ENCODE results near the gene SLC22A3.
"Not testable (repeated sequence)": the region's sequence is repeated elsewhere in the genome, so short reads cannot be mapped to it uniquely, and the experiment has no call there.

The SLC22A3 gene

GRCh38 chr6:160374836-160375560 lies 26.8 kb downstream of the SLC22A3 start:
- no peak for DNase-seq (ENCODE audit: low spot score)

GRCh38 chr6:160375561-160375949 lies 27.4 kb downstream of the SLC22A3 start:
- no peak for DNase-seq (ENCODE audit: low spot score)

- no peak for DNase-seq (ENCODE audit: low spot score)
These were observed 28.3 kb downstream of the SLC22A3 start for GRCh38 chr6:160376445-160376844.

- no peak for DNase-seq (ENCODE audit: low spot score)
These were observed 30.0 kb downstream of the SLC22A3 start for GRCh38 chr6:160378218-160378617.

DNA sequence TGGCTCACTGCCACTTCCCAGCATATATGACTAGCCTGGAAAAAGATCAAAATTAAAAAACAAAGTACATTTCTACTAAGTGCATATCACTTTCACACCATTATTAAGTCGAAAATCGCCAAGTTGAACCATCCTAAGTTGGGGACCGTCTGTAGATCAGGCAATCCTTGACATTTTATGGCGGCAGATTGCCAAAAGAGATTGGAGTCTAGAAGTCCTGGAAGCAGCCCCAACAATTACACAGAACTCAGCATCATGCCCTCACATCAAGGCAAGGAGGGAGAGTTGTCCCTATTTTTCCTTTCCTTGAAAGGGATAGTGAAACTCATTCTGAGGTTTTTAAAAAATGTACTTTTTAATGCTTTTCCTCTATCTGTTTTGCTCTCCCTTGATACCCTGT lies 30.7 kb downstream of the SLC22A3 start:
- DNase-seq (ENCODE audit: low spot score) = no peak

DNA sequence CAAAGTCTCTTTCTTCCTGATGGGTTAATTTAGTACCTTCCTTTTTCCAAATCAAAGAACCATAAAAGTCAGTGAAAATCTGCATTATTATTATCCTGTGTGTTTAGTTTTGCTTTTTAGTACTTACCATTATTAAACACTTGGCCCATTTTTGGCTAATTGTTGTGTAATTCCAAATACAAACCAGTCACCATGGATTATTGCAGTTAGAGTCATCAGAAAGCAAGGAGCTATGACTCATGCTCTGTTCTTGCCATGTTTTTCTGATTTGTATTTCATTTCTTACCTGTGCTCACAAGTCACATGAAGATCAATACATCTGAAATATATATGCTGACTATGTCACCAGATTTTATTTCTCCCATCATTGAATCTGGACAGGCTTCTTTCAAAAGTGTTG lies 31.3 kb downstream of the SLC22A3 start:
- no peak for DNase-seq (ENCODE audit: low spot score)

DNA sequence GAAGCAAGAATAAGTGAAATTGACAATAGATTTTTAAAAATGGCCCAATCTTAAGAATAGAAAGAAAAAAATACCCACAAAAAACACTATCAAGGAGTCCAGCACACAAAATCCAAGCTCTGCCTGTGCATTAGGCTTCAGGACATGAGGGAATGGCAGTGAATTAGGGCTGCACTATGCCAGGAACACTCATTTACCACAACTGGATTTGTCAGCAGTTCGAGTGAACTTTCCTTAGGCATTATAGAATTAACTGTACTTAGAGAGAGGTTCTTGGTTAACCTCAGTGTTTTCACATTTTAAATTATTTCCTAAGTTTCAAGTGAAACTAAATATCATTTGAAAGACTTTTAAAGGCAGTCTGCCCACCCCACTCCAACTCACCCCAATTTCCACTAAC lies 34.8 kb downstream of the SLC22A3 start:
- DNase-seq (ENCODE audit: low spot score) = no peak

DNA sequence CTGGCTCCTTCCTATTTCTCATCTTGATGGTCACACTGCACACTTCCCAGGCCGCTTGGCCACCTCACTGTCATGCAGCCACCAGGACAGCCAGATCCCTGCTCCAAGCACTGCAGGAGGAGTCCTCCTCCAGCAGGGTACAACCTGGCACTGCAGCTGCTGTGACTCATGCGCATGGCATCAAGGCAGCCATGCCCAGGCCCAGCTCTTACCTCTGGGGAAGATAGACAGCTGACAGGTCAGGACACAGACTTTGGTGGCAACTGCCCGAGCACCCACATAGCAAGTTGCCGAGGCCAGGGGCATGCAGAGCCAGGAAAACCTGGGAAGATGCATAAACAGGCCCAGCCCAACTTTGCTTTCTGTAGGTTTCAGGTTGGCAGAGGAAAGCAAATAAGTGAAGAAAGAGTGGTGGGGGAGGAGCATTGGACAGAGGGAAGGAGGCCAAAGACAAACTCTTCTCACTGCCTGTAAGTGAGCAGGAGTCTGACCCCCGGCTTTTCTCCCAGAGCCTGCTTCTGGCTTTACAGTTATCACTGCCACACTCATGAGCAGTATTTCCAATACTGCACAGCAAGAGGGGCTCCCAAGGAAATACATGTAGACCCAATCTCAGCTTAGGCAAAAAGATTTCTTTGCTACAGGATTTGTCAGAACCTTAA lies 38.8 kb downstream of the SLC22A3 start:
- DNase-seq (ENCODE audit: low spot score) = no peak

GRCh38 chr6:160387916-160388643 lies 39.9 kb downstream of the SLC22A3 start:
- DNase-seq (ENCODE audit: low spot score) = no peak

- DNase-seq (ENCODE audit: low spot score) = no peak
These were observed 40.7 kb downstream of the SLC22A3 start for GRCh38 chr6:160388922-160389321.

- DNase-seq (ENCODE audit: low spot score) = no peak
These were observed 43.4 kb downstream of the SLC22A3 start for GRCh38 chr6:160391419-160392116.

- DNase-seq (ENCODE audit: low spot score) = not testable (repeated sequence)
These were observed 45.3 kb downstream of the SLC22A3 start for GRCh38 chr6:160393442-160393841.

DNA sequence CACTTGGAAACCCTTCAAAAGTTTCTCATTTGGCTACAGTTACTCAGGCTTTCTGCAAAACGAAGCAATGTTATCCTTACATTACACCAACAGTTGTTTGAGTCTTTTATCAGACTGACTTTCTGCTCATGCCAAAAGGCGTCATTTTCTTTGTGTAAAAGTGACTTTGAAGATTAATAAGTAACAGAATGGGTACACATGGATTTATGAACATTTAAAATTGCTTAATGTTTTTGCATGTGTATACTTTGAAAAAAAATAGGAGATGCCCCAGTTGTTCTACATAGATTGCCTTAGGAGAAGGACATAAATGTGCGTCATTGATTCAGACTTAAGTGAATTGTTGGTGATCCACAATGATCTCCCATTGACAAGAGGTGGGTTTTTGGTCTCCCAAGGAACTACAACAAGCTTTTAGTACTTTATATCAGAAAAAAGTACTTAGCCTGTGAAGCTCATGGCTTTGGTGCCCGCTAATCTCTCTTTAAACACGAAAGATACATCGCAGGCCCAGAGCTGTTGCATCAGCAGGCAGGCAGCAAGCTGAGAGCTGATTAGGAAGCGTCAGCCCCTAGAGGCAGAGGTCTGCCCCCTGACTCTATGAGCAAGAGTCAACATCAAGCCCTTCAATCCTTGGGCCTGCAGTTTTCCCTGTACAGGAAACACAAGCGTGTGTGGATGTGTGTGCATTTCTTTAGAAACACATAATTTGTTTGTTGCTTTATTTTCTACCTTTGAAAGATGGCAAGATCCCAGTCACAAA lies 45.9 kb downstream of the SLC22A3 start:
- no peak for DNase-seq (ENCODE audit: low spot score)

GRCh38 chr6:160394654-160395035 lies 46.5 kb downstream of the SLC22A3 start:
- no peak for DNase-seq (ENCODE audit: low spot score)

GRCh38 chr6:160395187-160395586 lies 47.0 kb downstream of the SLC22A3 start:
- no peak for DNase-seq (ENCODE audit: low spot score)

DNA sequence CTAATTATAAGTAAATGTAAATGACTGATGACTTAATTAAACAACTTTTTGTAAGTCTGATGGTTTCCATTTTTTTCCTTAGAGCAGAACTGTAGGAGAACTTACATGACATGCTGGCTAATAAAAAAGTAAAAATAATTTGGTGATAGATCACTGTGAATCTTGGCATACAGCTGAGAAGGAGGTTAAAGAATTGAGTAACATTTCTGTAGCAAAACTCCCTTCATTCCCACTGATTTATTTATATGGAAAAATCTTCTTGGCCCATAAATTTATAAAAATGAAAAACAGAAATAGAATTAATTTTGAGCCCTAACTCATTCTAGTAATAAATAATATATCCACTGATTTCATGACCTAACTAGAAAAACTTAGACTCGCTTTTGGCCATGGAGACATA lies 48.1 kb downstream of the SLC22A3 start:
- DNase-seq (ENCODE audit: low spot score) = no peak

GRCh38 chr6:160398674-160399271 lies 50.6 kb downstream of the SLC22A3 start:
- no peak for DNase-seq (ENCODE audit: low spot score)

- DNase-seq (ENCODE audit: low spot score) = no peak
These were observed 52.3 kb downstream of the SLC22A3 start for GRCh38 chr6:160400446-160400845.

DNA sequence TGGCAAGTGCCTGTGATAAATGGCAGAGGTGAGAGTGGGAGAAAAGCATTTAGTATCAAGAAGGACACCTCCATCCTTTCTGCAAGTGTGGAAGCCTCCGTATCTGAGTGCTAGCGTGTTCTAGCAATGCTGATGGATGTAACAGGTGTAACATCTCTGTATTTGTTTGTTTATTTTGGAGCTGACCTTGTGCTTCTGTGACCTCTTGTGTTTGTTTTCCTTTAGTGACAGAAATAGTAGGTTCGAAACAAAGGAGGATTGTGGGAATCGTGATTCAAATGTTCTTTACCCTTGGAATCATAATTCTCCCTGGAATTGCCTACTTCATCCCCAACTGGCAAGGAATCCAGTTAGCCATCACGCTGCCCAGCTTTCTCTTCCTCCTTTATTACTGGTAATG lies 60.4 kb downstream of the SLC22A3 start:
- DNase-seq (ENCODE audit: low spot score) = no peak

DNA sequence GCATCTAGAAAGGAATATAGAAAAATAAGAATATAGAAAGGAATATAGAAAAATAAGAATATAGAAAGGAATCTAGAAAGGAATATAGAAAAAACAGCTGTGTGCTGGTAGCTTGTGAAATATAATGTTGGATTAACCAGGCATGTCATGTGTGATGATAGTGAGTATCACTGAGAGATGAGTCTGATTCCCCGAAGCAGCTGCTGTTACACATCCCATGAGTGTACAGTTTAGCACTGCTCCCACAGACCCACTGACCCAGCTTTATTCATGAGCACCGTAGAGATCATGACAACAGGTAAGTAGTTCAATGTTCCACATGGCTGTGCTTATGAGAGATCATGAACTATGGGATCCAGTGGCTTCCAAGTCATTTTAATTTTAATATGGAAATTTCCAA lies 64.8 kb downstream of the SLC22A3 start:
- DNase-seq (ENCODE audit: low spot score) = no peak

DNA sequence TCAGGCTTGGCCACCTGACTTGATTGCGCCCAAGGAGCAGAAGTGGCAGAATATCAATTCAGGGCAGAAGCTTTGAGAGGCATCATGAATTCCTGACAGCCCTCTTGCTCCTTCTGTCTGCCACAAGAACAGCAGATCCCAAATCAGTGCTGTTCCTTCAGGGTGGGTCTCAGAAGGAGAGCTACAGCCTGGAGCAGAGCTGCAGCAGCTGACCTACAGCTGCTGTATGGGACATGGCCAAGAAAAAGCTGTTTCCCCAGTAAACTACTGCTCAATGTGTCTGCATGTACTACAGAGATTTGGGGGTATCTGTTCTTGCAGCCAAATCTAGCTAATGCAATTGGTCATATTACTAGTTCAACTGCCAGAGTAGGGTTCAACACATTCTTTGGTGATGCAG lies 69.0 kb downstream of the SLC22A3 start:
- no peak for DNase-seq (ENCODE audit: low spot score)

Measured in hepatic stellate cell (primary cell).